ENCODE measurements around the gene C15orf39. TPM values are rescaled to one million over a fixed set of nuclear protein-coding genes. Genes with fewer than 3 reads are reported as not detected.
"Not testable (repeated sequence)": the region's sequence is repeated elsewhere in the genome, so short reads cannot be mapped to it uniquely, and the experiment has no call there.

C15orf39 gene
- total RNA-seq, 1 donor from 2014 or later, result 44.5 TPM

DNA sequence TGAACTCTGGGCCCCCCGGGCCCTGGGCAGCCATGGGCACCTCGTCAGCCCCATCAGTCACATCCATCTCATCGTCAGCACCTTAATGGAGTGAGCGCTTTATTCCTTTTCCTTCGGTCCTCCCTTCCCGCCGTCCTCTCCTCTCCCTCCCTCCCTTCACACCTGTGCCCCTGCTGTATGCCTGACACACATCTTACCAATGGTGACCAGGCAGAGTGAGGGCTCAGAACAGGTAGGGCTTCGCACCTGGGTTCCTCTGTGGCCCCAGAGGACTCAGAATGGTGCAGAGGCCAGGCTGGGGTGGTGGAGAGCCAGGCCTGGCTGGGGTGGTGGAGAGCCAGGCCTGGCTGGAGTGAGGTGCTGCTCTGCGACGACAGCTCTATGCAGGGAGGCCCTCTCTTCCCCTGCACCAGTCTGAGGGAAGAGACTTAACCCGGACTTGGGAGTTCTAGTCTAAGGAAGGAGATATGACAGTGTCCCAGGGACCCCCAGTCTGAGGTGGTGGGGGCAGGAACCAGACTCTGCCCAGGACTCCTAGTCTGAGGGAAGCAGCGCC is 11.6 kb downstream of the C15orf39 start:
- DNase-seq (ENCODE audit: extremely low spot score, unreplicated experiment), result no peak
- Mint-ChIP-seq H3K27me3 (no peaks in the 10 kb centered on the region), H3K4me1 (ENCODE audit: unreplicated experiment) (peaks cover 11% of the 10 kb centered on the region), H3K9me3 (no peaks in the 10 kb centered on the region), H3K27ac (no peak overlapping the region), H3K4me3 (no peak overlapping the region), H3K36me3 (peaks cover 6% of the 10 kb centered on the region)
- TF ChIP-seq, protein P1, sequence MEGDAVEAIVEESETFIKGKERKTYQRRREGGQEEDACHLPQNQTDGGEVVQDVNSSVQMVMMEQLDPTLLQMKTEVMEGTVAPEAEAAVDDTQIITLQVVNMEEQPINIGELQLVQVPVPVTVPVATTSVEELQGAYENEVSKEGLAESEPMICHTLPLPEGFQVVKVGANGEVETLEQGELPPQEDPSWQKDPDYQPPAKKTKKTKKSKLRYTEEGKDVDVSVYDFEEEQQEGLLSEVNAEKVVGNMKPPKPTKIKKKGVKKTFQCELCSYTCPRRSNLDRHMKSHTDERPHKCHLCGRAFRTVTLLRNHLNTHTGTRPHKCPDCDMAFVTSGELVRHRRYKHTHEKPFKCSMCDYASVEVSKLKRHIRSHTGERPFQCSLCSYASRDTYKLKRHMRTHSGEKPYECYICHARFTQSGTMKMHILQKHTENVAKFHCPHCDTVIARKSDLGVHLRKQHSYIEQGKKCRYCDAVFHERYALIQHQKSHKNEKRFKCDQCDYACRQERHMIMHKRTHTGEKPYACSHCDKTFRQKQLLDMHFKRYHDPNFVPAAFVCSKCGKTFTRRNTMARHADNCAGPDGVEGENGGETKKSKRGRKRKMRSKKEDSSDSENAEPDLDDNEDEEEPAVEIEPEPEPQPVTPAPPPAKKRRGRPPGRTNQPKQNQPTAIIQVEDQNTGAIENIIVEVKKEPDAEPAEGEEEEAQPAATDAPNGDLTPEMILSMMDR (conservative IDR thresholded peaks at IDR 0.05), result no peak

DNA sequence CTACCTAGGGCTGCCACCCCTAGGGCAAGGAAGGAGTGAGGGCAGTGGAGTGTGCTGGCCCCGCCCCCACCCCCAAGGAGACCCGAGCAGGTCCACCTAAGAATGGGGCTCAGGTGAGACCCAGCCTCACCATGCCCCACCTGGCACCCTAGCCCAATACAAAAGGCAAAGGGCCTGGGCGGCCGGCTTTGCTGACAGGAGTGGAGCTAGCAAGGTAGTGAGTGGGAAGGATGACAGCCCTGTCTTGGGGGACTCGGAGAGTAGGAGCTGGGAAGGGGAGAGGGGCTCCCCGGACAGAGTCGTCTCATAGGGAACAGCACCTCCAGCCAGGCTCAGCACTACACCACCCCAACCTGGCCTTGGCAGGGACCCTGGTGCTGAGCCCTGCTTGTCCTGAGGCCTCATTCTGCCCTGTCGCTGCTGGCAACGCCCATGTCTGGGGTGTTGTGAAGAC is 12.1 kb downstream of the C15orf39 start:
- Mint-ChIP-seq H3K27me3 (no peaks in the 10 kb centered on the region), H3K36me3 (peaks cover 6% of the 10 kb centered on the region), H3K9me3 (no peaks in the 10 kb centered on the region), H3K27ac (no peak overlapping the region), H3K4me3 (no peak overlapping the region), H3K4me1 (ENCODE audit: unreplicated experiment) (peaks cover 12% of the 10 kb centered on the region)
- TF ChIP-seq, protein P1 (conservative IDR thresholded peaks at IDR 0.05), result no peak
- no peak for DNase-seq (ENCODE audit: extremely low spot score, unreplicated experiment)

DNA sequence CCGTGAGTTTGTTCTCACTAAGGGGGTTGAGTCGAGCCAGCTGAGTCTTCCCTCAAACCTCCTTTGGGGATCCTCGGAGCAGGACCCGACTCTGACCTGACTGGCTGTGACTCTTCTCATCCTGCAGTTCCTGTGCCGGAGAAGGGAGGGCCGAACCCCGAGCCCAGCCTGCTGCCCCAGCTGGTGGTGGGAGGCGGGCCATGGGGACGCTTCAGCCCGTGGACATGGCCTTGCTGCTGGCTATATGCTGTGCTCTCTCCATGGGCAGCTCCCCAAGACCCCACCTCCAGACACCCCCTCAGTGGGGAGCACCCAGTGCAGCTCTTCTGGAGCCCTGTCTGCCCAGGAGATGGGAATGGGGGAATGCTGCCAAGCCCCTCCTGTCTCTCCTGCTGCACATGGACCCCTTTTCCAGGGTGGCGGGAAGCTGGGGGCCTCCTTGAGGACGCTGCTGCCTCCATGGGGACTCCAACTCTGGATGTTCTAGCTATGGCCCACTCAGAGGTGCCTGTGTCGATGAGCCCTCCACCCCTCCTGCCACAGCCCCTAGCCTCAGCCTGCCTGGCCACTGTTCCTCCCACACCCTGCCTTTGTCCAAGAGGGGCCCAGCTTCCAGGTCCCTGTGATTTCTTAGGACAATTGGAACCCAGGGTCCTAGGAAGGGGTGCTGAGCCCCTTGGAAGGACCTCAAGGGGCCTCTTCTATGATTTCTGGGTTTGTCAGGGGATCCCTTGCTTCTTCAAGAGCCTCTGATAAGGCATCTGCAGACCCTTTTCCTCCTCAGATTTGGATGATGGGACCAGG is 12.8 kb downstream of the C15orf39 start:
- H3K4me3 Mint-ChIP-seq, result peak overlapping the region; percentile 28
- H3K4me1 Mint-ChIP-seq (ENCODE audit: unreplicated experiment), result peaks cover 6% of the 10 kb centered on the region
- no peak overlapping the region for H3K27ac Mint-ChIP-seq
- H3K36me3 Mint-ChIP-seq, result no peaks in the 10 kb centered on the region
- no peak for DNase-seq (ENCODE audit: extremely low spot score, unreplicated experiment)
- H3K27me3 Mint-ChIP-seq, result no peaks in the 10 kb centered on the region
- TF ChIP-seq, protein P1 (conservative IDR thresholded peaks at IDR 0.05), result no peak
- no peaks in the 10 kb centered on the region for H3K9me3 Mint-ChIP-seq

DNA sequence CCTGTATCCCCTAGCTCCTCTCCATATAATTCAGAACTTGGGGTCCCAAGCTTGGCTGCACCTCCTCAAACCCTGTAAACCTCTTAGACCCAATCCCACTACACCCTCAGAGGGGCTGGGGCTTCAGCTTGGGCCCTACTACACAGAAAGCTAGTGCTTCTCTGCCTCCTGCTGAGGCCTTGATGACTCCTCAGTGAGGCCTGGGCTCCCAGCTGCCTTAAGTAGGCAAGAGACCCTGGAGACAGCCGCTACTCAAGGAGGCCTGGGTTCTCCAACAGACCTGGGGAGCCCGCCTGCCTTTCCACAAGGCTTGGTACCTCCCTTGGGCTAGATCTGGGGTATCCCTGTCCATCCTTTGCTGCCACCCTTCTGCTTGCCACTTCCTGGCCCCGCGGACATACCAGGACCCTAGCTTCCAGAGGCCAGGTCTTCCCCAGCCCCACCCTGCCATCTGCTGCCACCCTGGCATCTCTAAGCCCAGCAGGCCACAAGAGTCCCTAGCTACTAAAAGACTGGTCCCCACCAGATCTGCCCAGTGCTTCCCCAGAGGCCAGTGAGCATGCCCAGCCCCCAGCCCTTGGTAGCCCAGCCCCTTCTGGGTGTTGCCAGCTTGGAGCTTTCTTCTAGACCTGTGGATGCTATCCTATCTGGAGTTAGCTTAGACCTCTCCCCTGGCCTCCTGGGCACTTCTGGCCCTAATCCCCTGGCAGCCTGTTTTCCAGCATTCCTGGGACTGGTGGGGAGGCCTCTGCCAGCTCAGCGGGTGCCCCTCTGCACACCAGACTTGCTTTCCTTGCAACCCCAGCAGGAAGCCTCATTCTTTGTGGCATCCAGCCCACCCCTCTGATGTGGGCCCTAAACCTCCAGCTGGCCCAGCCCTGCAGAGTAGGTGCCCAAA is 13.7 kb downstream of the C15orf39 start:
- no peak overlapping the region for H3K27ac Mint-ChIP-seq

DNA sequence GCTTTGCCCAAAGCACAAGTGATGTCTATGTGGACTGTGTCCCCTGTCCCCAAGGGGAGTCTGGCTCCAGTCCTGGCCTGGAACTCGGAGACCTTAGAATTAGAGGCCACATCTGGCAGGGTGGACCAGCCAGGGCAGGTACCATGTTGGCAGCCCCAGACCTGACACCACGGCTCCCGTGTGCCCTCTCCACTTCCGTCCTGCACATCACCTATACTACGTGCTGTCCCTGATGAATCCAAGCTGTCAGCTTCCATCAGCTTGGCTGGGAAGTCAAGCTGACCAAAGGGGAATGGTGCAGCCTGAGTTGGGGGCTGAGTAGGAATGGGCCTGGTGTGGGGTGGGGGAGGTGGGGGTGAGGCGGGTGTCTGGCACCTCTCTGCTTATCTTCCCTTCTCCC is 15.3 kb downstream of the C15orf39 start:
- Mint-ChIP-seq H3K27me3 (no peaks in the 10 kb centered on the region), H3K4me1 (ENCODE audit: unreplicated experiment) (peaks cover 4% of the 10 kb centered on the region), H3K27ac (no peak overlapping the region), H3K4me3 (no peak overlapping the region), H3K9me3 (no peaks in the 10 kb centered on the region), H3K36me3 (no peaks in the 10 kb centered on the region)
- DNase-seq (ENCODE audit: extremely low spot score, unreplicated experiment), result no peak
- TF ChIP-seq, protein P1 (conservative IDR thresholded peaks at IDR 0.05), result no peak

More for the DNA sequence above, 13.7 kb downstream of the C15orf39 start:
- Mint-ChIP-seq H3K36me3 (no peaks in the 10 kb centered on the region), H3K4me3 (no peak overlapping the region), H3K4me1 (ENCODE audit: unreplicated experiment) (peaks cover 4% of the 10 kb centered on the region), H3K9me3 (no peaks in the 10 kb centered on the region), H3K27me3 (no peaks in the 10 kb centered on the region)
- DNase-seq (ENCODE audit: extremely low spot score, unreplicated experiment), result no peak
- TF ChIP-seq, protein P1 (conservative IDR thresholded peaks at IDR 0.05), result no peak

DNA sequence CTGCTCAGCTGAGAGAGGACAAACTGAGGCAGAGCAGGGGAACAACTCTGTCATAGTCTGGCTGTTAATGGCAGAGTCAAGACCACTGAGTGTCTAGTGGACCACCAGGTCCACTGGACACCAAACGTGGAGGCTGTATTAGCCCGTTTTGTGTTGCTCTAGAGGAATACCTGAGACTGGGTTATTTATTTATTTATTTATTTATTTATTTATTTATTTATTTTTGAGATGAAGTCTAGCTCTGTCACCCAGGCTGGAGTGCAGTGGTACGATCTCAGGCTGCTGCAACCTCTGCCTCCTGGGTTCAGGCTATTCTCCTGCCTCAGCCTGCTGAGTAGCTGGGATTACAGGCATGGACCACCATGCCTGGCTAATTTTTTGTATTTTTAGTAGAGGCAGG is 15.9 kb downstream of the C15orf39 start:
- H3K4me1 Mint-ChIP-seq (ENCODE audit: unreplicated experiment); H3K27me3 Mint-ChIP-seq; H3K36me3 Mint-ChIP-seq; H3K4me3 Mint-ChIP-seq; DNase-seq (ENCODE audit: extremely low spot score, unreplicated experiment); H3K9me3 Mint-ChIP-seq; H3K27ac Mint-ChIP-seq: not testable (repeated sequence)

DNA sequence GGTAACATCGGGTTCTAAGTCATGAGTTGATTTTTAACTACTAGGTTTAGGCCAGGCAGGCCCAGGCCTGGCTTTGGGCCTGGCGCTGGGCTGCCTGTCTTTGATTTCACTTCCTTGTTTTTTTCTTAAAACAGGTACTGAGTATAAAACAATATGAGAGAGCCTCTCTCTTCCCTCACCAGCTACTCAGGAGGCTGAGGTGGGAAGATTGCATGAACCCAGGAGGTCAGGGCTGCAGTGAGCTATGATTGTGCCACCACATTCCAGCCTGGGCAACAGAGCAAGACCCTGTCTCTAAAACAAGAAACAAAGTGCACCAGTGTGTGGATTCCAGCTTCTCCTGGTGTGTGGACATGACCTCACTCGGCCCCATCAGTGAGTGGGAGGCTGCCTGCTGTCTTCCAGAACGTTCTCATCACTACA is 17.8 kb downstream of the C15orf39 start:
- DNase-seq (ENCODE audit: extremely low spot score, unreplicated experiment); H3K4me1 Mint-ChIP-seq (ENCODE audit: unreplicated experiment); H3K27me3 Mint-ChIP-seq; H3K9me3 Mint-ChIP-seq; H3K36me3 Mint-ChIP-seq; H3K4me3 Mint-ChIP-seq: not testable (repeated sequence)
- H3K27ac Mint-ChIP-seq, result peak overlapping the region; percentile 34

Data from type B pancreatic cell (in vitro differentiated cells).